GM18508 (cell line): ENCODE results near the gene ATP9A.
"Not testable (repeated sequence)": the region's sequence is repeated elsewhere in the genome, so short reads cannot be mapped to it uniquely, and the experiment has no call there.

Experiments used
- ATAC-seq: cut with Tn5 transposase; IDR thresholded peaks from one replicate; pipeline ENCODE4 v1.9.1; 2021; ENCODE audit warnings: moderate number of reproducible peaks; ENCODE audit not compliant: insufficient read depth, unreplicated experiment

Gene ATP9A, protein sequence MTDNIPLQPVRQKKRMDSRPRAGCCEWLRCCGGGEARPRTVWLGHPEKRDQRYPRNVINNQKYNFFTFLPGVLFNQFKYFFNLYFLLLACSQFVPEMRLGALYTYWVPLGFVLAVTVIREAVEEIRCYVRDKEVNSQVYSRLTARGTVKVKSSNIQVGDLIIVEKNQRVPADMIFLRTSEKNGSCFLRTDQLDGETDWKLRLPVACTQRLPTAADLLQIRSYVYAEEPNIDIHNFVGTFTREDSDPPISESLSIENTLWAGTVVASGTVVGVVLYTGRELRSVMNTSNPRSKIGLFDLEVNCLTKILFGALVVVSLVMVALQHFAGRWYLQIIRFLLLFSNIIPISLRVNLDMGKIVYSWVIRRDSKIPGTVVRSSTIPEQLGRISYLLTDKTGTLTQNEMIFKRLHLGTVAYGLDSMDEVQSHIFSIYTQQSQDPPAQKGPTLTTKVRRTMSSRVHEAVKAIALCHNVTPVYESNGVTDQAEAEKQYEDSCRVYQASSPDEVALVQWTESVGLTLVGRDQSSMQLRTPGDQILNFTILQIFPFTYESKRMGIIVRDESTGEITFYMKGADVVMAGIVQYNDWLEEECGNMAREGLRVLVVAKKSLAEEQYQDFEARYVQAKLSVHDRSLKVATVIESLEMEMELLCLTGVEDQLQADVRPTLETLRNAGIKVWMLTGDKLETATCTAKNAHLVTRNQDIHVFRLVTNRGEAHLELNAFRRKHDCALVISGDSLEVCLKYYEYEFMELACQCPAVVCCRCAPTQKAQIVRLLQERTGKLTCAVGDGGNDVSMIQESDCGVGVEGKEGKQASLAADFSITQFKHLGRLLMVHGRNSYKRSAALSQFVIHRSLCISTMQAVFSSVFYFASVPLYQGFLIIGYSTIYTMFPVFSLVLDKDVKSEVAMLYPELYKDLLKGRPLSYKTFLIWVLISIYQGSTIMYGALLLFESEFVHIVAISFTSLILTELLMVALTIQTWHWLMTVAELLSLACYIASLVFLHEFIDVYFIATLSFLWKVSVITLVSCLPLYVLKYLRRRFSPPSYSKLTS

DNA sequence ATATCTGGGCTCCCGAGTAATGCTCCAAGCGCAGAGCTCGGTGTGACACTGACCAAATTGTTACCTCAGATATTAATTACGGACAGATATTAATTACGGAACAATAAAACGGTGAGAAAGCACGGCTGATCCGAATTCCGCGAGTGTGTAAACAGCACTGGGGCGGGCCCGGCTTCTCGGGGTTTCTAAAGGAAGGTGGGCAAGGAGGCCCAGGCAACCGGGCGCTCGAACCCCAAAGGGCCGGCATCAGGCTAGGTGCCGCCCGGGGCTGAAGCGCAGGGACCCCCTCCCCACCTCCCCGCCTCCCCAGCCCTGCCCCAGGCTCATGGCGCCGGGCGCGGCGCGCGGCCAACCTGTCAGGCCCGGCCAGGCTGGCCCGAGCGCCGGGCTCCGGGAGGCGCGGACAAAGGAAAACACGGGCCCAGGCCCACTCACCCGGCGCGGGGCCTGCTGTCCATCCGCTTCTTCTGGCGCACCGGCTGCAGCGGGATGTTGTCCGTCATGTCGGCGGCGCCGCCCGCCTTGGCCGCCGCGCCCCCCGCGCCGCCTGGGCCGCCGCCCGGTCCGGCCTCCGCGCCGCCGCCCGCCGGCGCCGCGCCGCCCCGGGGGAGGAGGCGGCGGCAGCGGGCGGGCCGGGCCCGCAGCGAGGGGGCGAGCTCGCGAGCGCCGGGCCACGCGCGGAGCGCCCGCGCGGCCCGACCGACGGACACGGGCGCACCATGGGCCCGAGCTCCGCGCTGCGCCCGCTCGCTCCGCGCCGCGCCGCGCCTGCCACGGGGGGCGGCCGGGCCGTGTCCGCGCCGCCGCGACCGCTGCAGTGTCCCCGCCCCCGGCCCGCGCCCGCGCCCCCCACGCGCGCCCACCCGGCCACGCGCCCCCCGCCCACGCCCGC lies at the start of gene ATP9A:
Gene ATP9A, minus strand, starts transcription at position 524 of the 892 bp plus-strand sequence. Its CDS starts 21 bp downstream, at position 503.
- ATAC-seq, result no peak

DNA sequence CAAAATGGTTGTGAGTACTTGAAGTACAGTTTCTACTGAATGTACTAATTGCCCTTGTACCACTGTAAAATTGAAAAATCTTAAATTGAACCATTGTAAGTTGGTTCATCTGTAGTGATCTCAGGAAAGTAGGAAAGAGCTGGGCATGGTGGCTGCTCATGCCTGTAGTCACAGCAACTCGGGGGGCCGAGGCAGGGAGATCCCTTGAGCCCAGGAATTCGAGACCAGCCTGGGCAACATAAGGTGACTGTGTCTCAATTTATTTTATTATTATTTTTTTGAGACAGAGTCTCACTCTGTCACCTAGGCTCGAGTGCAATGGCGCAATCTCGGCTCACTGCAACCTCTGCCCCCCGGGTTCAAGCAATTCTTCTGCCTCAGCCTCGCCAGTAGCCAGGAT lies 48.7 kb upstream of the ATP9A start:
- not testable (repeated sequence) for ATAC-seq

DNA sequence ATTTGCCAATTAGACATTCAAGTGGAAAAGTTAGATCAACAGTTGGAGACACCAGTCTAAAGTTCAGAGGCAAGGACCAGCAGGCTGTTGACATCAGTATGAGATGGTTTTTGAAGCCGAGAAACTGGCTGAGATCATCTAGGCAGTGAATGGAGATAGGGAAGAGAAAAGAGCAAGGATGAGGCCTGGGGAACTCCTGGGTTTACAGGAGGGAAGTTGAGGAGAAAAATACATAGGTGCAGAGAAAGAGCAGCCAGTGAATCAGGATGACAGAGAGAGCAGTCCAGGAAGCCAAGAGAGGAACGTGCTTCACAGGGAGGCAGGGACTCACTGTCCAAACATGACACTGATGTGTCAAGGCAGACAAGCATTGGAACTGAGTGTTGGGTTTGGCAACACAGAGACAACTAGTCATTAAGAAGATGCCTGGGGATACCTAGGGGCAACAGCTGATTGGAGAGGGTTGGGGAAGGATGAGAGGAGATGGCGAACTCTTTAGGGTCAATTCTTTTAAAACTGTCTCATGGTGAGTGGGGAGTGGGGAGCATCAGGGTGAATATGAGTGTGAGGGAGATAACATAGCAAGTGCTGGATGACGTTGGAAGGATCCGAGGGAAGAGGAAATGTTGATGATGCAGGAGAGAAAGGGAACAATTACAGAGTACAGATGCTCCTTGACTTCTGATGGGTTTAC lies 47.3 kb upstream of the ATP9A start:
- no peak for ATAC-seq

DNA sequence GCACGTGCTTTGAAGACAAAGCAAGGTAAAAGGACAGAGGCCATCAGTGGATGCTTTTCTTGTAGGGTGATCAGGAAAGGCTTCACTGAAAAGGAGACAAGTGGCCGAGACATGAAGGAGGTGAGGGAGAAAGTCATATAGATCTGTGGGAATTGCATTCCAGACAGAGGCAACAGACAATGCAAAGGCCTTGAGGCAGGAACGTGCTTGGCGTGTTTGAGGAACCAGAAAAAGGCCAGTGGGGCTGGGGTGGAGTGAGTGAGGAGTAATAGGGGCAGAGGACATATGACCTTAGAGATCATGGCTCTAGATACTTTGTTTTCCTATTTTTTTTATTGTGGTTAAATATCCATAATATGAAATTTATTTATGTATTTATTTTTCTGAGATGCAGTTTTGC lies 44.7 kb upstream of the ATP9A start:
- no peak for ATAC-seq

DNA sequence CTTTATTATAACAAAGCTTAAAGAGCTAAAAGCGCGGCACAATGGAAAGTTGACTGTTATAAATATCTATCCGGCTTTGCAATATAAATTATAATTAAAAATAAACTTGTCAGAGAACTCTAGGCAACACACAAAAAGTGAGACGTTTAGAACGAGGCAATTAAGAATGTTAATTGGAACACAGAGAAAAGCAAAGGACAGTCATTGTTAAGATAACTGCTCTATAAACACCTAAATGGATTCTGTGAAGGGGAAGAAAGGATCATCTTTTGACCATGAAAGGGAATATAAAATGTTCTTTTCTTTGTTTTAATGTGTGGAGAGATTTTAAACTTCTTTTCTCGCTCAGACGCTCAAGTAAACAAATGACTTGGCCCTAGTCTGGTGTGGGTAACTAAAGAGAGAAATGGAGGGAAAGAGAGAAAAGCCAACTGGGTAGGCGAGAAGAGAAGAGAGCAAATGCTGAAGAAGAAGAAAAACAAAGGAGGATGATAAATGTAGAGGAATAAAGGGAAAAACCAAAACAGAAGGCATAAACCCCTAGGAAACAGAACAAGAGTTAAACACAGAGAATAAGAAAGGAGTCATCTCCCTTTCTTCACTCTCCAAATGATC lies 43.4 kb upstream of the ATP9A start:
- no peak for ATAC-seq

DNA sequence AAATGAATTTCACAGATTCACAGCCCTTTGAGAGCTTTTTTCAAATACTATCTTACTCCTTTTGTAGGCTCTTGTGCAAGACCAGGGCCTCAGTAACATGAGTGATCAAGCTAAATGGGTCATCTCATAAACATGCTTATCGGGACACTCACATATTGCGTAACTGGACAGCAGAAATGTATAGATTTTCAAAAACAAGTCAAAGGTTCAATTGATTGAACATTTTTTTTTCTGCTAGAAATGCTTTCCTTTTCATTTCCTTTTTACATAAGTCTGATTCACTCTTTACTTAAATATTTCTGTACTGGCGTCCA lies 42.8 kb upstream of the ATP9A start:
- ATAC-seq, result no peak

DNA sequence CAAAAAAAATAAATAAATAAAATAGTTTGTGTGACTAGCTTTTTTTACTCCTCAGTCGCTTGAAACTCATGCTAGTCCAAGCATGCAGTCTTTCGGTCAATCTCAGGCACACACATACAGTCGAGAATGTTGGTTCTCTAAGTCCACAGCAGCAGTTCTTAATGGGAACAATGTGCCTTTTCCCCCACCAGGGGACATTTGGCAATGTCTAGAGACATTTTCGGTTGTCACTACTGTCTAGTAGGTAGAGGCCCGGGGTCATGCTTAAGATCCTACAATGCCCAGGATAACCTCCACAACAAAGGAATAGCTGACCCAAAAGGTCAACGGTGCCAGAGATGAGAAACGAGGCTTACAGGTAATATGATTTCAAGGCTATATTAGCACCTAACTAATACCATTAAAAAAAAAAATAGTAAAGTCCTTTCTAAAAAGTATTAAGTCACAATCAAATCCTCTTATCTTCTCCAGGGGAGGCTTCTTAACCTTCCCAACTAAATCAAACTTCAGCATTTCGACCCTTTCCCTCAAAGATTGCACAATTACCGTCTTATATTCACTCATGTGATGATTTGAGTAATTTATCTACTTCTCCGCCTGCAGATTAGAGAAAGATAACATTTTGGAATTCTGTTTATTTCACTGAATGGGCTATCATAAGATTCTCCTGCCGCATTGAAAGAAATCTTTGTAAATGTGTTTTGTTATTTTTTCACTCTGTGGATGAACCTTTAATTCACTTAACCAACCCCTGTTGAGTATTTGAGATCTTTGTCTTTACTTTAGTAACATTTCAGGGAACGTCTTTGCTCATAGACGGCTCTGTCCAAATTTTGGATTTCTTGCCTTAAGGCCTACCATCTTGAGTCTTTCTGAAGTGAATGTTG lies 42.2 kb upstream of the ATP9A start:
- ATAC-seq, result no peak

DNA sequence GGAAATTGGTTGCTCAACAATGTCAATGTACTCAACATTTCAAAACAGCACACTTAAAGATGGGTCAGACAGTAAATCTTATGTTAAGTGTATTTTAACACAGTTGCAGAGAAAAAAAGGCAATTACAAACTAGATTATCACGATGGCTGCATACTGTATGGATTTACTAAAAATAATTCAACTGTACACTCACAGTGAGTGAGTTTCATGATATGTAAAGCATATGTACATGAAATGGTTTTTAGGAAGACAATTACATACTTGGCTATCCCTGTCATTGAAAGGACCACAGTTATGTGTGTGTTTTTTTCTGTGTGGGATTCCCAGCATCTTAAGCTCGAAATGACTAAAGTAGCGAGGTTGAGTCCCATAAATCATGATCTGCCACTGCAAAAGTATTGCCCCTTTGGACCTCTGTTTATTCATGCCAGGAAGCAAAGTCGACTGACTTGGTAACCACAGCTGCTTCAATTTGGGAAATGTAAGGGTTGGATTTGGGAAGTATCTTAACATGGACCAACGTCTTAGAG lies 39.6 kb upstream of the ATP9A start:
- ATAC-seq, result no peak

DNA sequence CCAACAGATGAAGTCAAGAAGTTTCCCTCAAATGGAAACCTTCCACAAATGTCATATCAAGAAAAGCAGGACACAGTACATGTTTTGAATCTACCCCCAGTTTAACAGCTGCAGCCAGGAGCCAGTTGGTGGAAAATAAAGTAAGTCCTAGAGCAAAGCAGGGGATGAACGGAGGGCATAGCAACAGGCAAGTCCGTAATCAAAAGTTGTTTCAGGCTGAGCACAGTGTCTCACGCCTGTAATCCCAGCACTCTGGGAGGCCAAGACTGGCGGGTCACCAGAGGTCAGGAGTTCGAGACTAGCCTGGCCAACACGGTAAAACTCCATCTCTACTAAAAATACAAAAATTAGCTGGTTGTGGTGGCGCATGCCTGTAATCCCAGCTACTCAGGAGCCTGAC lies 36.6 kb upstream of the ATP9A start:
- ATAC-seq, result no peak

DNA sequence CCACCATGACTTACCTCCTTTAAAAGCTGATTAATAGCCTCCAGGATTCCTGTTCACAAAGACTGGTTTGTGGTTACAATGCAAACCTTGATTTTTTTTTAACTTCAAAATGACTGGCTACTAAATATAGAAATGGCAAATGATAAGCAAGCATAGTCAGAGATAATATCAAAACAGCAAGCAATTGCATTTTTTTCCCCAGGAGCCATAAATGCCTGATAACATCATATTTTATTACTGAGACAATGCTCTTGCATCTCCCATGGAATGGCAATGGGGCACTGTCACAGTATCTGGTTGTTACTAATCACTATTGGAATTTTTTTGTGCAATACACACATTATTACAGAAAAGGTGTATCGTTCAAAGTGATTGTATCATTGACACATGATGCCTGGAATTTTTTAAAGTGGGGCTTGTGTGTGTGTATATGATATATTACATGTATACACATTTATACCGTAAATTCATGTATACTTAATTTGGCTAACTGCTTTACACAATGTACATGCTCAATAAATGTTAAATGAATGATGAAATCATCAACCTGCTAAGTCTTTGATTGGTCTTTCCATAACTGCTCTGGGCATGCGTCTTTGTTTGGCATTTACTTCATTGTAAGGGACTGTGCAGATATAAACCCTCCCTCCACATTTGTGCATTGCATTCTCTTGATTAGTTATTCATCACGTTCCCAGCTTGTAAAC lies 35.1 kb upstream of the ATP9A start:
- ATAC-seq, result no peak

DNA sequence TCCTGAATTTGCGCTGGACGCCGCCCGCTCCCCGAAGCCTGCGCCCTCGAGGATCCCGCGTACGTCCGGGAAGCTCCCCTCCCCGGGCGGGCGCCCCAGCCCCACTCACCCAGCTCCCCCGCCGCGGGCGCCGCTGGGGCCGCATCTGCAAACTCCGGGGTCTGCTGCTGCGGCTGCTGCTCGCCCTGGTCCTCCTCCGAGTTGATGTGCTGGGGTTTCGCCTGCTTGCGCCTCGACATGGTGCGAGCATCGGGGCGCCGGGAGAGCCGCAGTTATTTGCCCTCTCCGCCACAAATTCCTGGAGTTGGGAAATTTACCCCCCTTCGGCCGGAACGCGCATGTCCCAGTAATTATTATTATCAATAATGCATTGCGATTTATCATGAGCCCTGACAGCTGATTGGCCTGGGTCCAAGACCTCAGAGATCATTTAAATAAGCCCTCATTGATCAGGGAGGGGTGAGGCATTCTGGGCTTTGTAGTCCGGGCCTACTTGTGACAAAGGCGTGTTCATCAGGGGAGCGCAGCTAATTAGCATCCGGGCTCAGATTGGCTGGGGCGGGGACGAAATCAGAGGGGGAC lies 34.1 kb upstream of the ATP9A start, which contains the start of gene SALL4:
Gene SALL4, minus strand, starts transcription at position 352 of the 582 bp plus-strand sequence. Its CDS starts 113 bp downstream, at position 239.
- no peak for ATAC-seq

DNA sequence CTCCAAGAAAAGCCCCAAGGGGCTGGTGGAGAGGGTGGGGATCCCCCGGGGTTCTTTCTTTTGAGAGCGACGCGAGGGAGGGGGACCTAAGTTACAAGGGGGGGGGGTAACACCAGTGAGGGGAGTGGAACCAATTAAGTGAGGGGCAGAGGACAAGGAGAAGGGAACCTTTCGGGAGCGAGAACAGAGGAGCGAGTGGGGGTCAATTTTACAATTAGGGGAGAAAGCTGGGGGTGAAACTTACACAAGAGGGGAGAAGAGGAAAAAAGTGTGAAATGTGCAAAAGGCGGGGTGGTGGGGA lies 33.6 kb upstream of the ATP9A start:
- no peak for ATAC-seq

DNA sequence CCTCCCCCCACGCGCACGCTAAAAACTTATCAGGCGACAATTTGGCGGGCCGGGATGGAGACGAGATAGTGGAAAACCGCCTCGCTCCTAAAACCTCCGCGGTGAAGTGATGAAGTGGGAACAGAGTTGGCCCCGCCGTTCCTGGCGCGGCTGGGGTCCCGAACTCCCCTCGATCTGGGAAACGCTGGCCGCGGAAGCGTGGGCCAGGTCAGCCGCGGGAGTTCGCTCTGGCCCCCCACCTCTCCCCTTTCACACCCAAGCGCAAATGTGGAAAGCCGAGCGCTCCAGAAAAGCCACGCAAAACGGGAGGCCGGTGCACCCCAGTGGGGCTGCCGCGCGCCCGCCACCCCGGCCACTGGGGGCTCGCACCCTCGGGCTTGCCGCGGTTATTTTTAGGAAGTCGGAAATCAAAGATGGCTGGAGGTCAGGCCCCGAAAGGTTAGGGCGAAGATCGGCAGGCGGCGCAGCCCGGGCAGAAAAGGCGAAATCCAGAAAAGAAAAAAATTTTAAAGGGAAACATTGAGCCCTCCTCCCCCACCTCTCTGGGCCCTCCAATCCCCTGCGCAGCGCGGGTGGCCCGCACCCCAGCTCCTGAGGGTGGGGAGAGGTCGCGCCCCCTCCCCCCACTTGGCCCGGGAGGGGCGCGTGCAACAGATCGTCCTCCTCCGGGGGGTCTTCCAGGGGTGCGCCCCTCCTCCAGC lies 33.1 kb upstream of the ATP9A start:
- no peak for ATAC-seq

DNA sequence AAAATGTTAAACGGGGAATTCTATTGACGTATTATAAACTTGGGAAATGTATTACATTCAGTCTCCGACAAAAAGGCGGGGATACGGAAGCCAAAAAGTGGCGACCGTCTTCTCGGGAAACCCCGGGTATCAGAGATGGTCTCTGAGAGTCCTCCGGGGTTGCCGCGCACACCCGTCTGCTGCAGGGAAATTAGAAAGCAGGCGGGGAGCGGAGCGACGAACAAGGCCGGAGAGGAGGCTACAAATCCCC lies 32.6 kb upstream of the ATP9A start:
- no peak for ATAC-seq

DNA sequence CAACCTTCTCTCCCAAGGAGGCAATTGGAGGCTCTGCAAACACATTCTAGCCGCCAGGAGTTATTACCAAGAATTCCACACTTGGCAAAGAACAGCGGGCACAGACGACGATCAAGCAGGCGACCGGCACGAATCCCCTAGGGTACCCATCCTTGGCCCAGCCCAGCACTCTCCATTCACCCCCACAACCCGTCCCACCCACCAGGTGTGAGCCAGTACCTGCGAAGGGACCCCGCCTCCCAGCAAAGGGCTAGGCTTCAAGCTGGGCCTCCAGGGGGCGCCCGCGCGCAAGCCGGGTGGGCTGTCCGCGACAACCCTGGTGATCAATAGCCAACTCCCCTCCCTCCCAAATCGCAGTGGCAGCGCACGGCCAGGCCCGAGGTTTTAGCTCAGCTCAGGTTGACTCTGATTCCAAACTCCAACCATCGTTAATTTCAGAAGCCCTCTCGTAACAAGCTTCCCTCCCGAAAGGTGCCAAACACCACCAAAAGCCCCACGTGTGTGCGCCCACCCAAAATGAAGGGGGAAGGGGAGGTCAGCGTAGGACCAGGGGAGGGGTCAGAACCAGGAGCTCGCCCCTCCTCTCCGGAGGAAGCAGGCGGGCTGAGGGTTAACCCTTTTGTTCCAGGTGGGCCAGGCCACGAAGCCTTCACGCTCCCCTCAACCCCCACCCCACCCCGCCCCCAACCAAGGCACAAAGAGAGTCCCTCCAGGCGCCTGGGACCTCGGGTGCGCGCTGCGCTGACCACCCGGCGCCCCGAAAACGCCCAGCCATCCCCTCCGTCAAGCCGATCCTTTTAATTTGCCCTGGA lies 32.1 kb upstream of the ATP9A start:
- no peak for ATAC-seq

DNA sequence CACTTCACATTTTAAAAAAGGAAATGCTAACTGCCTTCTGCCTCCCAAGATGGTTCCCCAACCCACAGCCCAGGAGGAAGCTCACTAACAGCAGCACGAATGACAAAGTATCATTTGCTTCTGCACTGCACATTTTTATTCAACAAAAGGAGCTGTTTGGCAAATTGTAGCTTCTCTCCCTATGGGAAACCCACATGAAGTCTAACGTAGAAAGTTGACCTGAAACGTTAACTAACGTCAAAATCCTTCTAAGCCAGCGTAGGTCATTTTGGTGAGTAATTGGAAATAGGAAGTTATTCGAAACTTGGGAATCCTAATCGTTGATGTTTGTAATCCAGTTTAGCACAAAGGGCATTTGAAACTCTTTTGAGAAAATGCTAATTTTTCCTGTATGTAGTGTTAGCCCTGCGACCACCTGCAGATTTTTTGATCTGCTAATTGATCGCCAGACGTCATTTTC lies 31.2 kb upstream of the ATP9A start:
- ATAC-seq, result no peak
